ENCODE data around the gene PLCG2. TPM values are rescaled to one million over a fixed set of nuclear protein-coding genes. Genes with fewer than 3 reads are reported as not detected.
A peak's percentile ranks its signal among the peaks of the same experiment; 100 is the strongest.

The PLCG2 gene
- 3.5 and 5.9 TPM in 2 replicates for total RNA-seq (2014; rRNA removed)
- Bru-seq, nascent RNA: percentile 30 among the genes with signal in this experiment
- percentile 25 among the genes with signal in this experiment for BruChase-seq, experiment 1, labeled RNA remaining after a 6-hour chase
- BruChase-seq, experiment 2, labeled RNA remaining after a 2-hour chase: percentile 27 among the genes with signal in this experiment
- long read RNA-seq, full-length matches to known transcripts: 2 of 12 reads
- long read RNA-seq, partial matches to known transcripts: 6 of 12 reads
- long read RNA-seq, other reads (novel, unspliced or antisense): 4 of 12 reads

- TF ChIP-seq EZH2phosphoT487 (IDR thresholded peaks at IDR 0.05; ENCODE audit: borderline replicate concordance, low read length): no peak
- no peak for TF ChIP-seq CTCF (conservative IDR thresholded peaks at IDR 0.05; ENCODE audit: low read depth, low read length)
- TF ChIP-seq EZH2 (IDR thresholded peaks at IDR 0.05; ENCODE audit: low read length, unreplicated experiment): no peak
- CTCF ChIA-PET: no interaction called here
- no TSS peak for BruUV-seq (replicated peaks)
- Histone ChIP-seq H3K4me3 (ENCODE audit: low read length) (peak within 1 kb of the TSS; percentile 71), H2AFZ (ENCODE audit: low read length) (peak within 1 kb of the TSS; percentile 92), H4K20me1 (ENCODE audit: low read length) (no peaks in the 10 kb centered on the region), H3K4me2 (ENCODE audit: low read length) (peak within 1 kb of the TSS; percentile 90), H3K9me2 (replicated peaks; ENCODE audit: low read length) (no peaks in the 10 kb centered on the region), H3K27me3 (ENCODE audit: low read length) (no peaks in the 10 kb centered on the region), H3K9ac (ENCODE audit: low read length) (no peak within 1 kb of the TSS), H3K4me1 (ENCODE audit: insufficient read depth, low read length) (0 out of 2 replicates have a peak, but pooled peaks cover 2% of the 10 kb centered on the region), H3K27ac (ENCODE audit: low read length) (no peak within 1 kb of the TSS), H3K9me3 (ENCODE audit: low read length) (no peaks in the 10 kb centered on the region), H3K36me3 (ENCODE audit: low read depth, low read length) (no peaks in the 10 kb centered on the region), H3F3A (ENCODE audit: low read length, unreplicated experiment) (no peaks in the 10 kb centered on the region), H3K79me2 (ENCODE audit: low read length) (no peaks in the 10 kb centered on the region)
- ATAC-seq (peak; percentile 90), DNase-seq (peak; percentile 65)
- intact Hi-C loops (cut with micrococcal nuclease): no loop called here
- POLR2A ChIA-PET (ENCODE audit: unreplicated experiment): no interaction called here
These were observed at the start of gene PLCG2 for GRCh38 chr16:81778861-81779535. TSS of gene PLCG2 (plus strand) at chr16:81779291. CDS start at chr16:81785990, 6,699 bp downstream.

- Histone ChIP-seq H3K27ac (ENCODE audit: low read length) (no peak overlapping the region), H3F3A (ENCODE audit: low read length, unreplicated experiment) (no peaks in the 10 kb centered on the region), H4K20me1 (ENCODE audit: low read length) (no peaks in the 10 kb centered on the region), H3K27me3 (ENCODE audit: low read length) (no peaks in the 10 kb centered on the region), H3K9me3 (ENCODE audit: low read length) (no peaks in the 10 kb centered on the region), H3K4me2 (ENCODE audit: low read length) (no peak overlapping the region), H2AFZ (ENCODE audit: low read length) (no peak overlapping the region), H3K9me2 (replicated peaks; ENCODE audit: low read length) (no peaks in the 10 kb centered on the region), H3K9ac (ENCODE audit: low read length) (no peak overlapping the region), H3K4me1 (ENCODE audit: insufficient read depth, low read length) (no peaks in the 10 kb centered on the region; the same call in 1 of the 2 replicates), H3K79me2 (ENCODE audit: low read length) (no peaks in the 10 kb centered on the region), H3K4me3 (ENCODE audit: low read length) (no peak overlapping the region), H3K36me3 (ENCODE audit: low read depth, low read length) (no peaks in the 10 kb centered on the region)
- POLR2A ChIA-PET (ENCODE audit: unreplicated experiment): no interaction called here
- DNase-seq: no peak
- CTCF ChIA-PET: interaction anchor here (0.6 kb wide), 1 partner anchor 16 kb away, joined by 4 read pairs; no protein-coding TSS in a partner anchor
- no peak for TF ChIP-seq CTCF (conservative IDR thresholded peaks at IDR 0.05; ENCODE audit: low read depth, low read length)
- TF ChIP-seq EZH2phosphoT487 (IDR thresholded peaks at IDR 0.05; ENCODE audit: borderline replicate concordance, low read length): no peak
- TF ChIP-seq EZH2 (IDR thresholded peaks at IDR 0.05; ENCODE audit: low read length, unreplicated experiment): no peak
- intact Hi-C loops (cut with micrococcal nuclease): no loop called here
- no peak for ATAC-seq
- no TSS peak for BruUV-seq (replicated peaks)
These were observed 49.6 kb upstream of the PLCG2 start for GRCh38 chr16:81729451-81729850.
